ENCODE data around the gene POLD3. TPM values are rescaled to one million over a fixed set of nuclear protein-coding genes. Genes with fewer than 3 reads are reported as not detected.

The POLD3 gene
- total and polyA plus RNA-seq, 2 of the 8 experiments (the other 6 are each of a cell fraction or from before 2014, with no cell fraction given): 18.1 to 29.3 TPM

GRCh38 chr11:74568028-74568427 is 24.4 kb upstream of the POLD3 start (continued):
- no peak for TF ChIP-seq CHD7 (IDR thresholded peaks at IDR 0.05; ENCODE audit: insufficient replicate concordance, low read length)
- TF ChIP-seq RBBP5 (IDR thresholded peaks at IDR 0.05; ENCODE audit: borderline replicate concordance, low read depth, low read length): no peak
- TF ChIP-seq EP300 (IDR thresholded peaks at IDR 0.05; ENCODE audit: borderline replicate concordance in 1 of 2, low read depth in 2 of 2, low read length in 2 of 2): no peak
- no peak for TF ChIP-seq KDM1A (IDR thresholded peaks at IDR 0.05; ENCODE audit: borderline replicate concordance, low read length)
- no peak for TF ChIP-seq CEBPB (IDR thresholded peaks at IDR 0.05; ENCODE audit: low read depth, low read length)
- TF ChIP-seq KDM5A (IDR thresholded peaks at IDR 0.05; ENCODE audit: low read length): no peak
